HCT116 (cell line): Measurements from ENCODE around the gene GGPS1. TPM values are rescaled to one million over a fixed set of nuclear protein-coding genes. Genes with fewer than 3 reads are reported as not detected.

Experiments
- ATAC-seq: fragments of 200-7000 bp; cut with Tn5 transposase; 2 replicates; pipeline ENCODE4 v1.9.1; 2020; ENCODE audit warnings: mild to moderate bottlenecking, moderate library complexity
- BruUV-seq: library from RNA; stranded (reverse); fragments of 400-500 nt; replicated peaks from 2 replicates; lab custom pipeline; 2021; lab: Mats Ljungman, UMichigan
- CTCF ChIA-PET: fragments of 300-600 bp; sonication (Branson Sonifier 250); formaldehyde crosslinking; loops from one replicate; lab custom pipeline; 2021; ENCODE audit warnings: antibody characterized with exemption; lab: Charles Lee
- POLR2A ChIA-PET: fragments of 300-600, 350-600 bp; sonication (Branson Sonifier 250); formaldehyde crosslinking; loops from one replicate; lab custom pipeline; 2021; ENCODE audit warnings: antibody characterized with exemption; lab: Charles Lee
- RAD21 ChIA-PET, 2 experiments: fragments of 300-600 bp; sonication (Branson Sonifier 250); formaldehyde crosslinking; loops; one replicate each; lab custom pipeline; 2023; ENCODE audit warnings: low total read pairs in 2 of 2; ENCODE audit not compliant: uncharacterized antibody in 2 of 2, unreplicated experiment in 2 of 2, low non-redundant PET in 1 of 2; lab: Charles Lee
- DNase-seq: peaks from one replicate; pipeline ENCODE4 v3.0.0-alpha.2; 2010; ENCODE audit warnings: low read depth, low spot score
- H2AFZ ChIP-seq: fragments of 200-600 bp; shearing (Covaris generic), sonication (generic); 2 replicates; pipeline ENCODE4 v1.6.1; 2017; ENCODE audit warnings: low read depth, mixed run types, mixed read lengths, antibody characterized with exemption, low read length; ENCODE audit not compliant: poor library complexity, severe bottlenecking
- H3K27ac ChIP-seq: 2 replicates; pipeline ENCODE4 v1.5.1; 2012; ENCODE audit warnings: low read depth, low read length
- H3K27me3 ChIP-seq: fragments of 200-600 bp; sonication (generic); 2 replicates; pipeline ENCODE4 v1.6.1; 2016; ENCODE audit warnings: mixed run types, low read length, mixed read lengths; ENCODE audit not compliant: insufficient read depth
- H3K36me3 ChIP-seq, 2 experiments: fragments of 200-500 bp in 1 of 2; fragments of 200-600 bp in 1 of 2; sonication (Bioruptor generic) in 1 of 2; sonication (generic) in 1 of 2; 2 replicates each; pipeline versions ENCODE4 v1.5.1 to v1.6.1; 2014 to 2016; ENCODE audit warnings: low read length in 2 of 2, inconsistent platforms in 1 of 2, mixed read lengths in 1 of 2, mixed run types in 1 of 2; ENCODE audit not compliant: insufficient read depth in 2 of 2, control insufficient read depth in 1 of 2
- H3K4me1 ChIP-seq, 2 experiments: fragments of 200-600 bp in 1 of 2; sonication (generic) in 1 of 2; 2 replicates each; pipeline versions ENCODE4 v1.5.1 to v1.6.1; 2012 to 2017; ENCODE audit warnings: low read length in 2 of 2, inconsistent platforms in 1 of 2, mild to moderate bottlenecking in 1 of 2, mixed read lengths in 1 of 2, mixed run types in 1 of 2, moderate library complexity in 1 of 2; ENCODE audit not compliant: insufficient read depth in 2 of 2, control insufficient read depth in 1 of 2
- H3K4me2 ChIP-seq: fragments of 200-600 bp; sonication (generic); 2 replicates; pipeline ENCODE4 v1.6.1; 2017; ENCODE audit warnings: mixed run types, low read length, mixed read lengths
- H3K4me3 ChIP-seq, 2 experiments: fragments of 200-600 bp in 1 of 2; sonication (generic) in 1 of 2; replicated peaks in 1 of 2; 2 replicates each; pipeline ENCODE4 v1.5.1; 2011 to 2016; ENCODE audit warnings: low read length in 2 of 2, control low read depth in 1 of 2, low read depth in 1 of 2, mild to moderate bottlenecking in 1 of 2, mixed read lengths in 1 of 2, mixed run types in 1 of 2
- H3K79me2 ChIP-seq: fragments of 200-600 bp; sonication (generic); 2 replicates; pipeline ENCODE4 v1.6.1; 2017; ENCODE audit warnings: mild to moderate bottlenecking, mixed run types, low read length, moderate library complexity, mixed read lengths; ENCODE audit not compliant: insufficient read depth
- H3K9ac ChIP-seq: fragments of 200-600 bp; sonication (generic); 2 replicates; pipeline ENCODE4 v1.6.1; 2016; ENCODE audit warnings: low read length, mixed read lengths
- H3K9me2 ChIP-seq: fragments of 200-600 bp; sonication (generic), shearing (Covaris generic); 2 replicates; pipeline ENCODE4 v1.6.1; 2017; ENCODE audit warnings: mixed run types, mild to moderate bottlenecking, moderate library complexity; ENCODE audit not compliant: insufficient read depth
- H3K9me3 ChIP-seq, 2 experiments: fragments of 200-500 bp in 1 of 2; fragments of 200-600 bp in 1 of 2; sonication (Bioruptor generic) in 1 of 2; sonication (generic) in 1 of 2; 2 replicates each; pipeline ENCODE4 v1.6.1; 2014 to 2017; ENCODE audit warnings: low read length in 2 of 2, mixed read lengths in 2 of 2, inconsistent platforms in 1 of 2, low read depth in 1 of 2, mild to moderate bottlenecking in 1 of 2, mixed run types in 1 of 2, moderate library complexity in 1 of 2; ENCODE audit not compliant: control insufficient read depth in 1 of 2, insufficient read depth in 1 of 2
- H4K20me1 ChIP-seq: fragments of 200-600 bp; sonication (generic), shearing (Covaris generic); 2 replicates; pipeline ENCODE4 v1.6.1; 2017; ENCODE audit warnings: mixed run types, mild to moderate bottlenecking, moderate library complexity; ENCODE audit not compliant: insufficient read depth
- CBX3 ChIP-seq: IDR thresholded peaks from 2 replicates; pipeline ENCODE4 v1.6.1; 2012; ENCODE audit warnings: low read depth
- CEBPB ChIP-seq: IDR thresholded peaks from 2 replicates; pipeline ENCODE4 v1.6.1; 2012; ENCODE audit warnings: low read depth
- CTCF ChIP-seq, 3 experiments: fragments of 200-600 bp in 1 of 3; sonication (generic) in 1 of 3; IDR thresholded peaks in 2 of 3; conservative IDR thresholded peaks in 1 of 3; 2 replicates each; pipeline ENCODE4 v1.5.1; 2012 to 2017; ENCODE audit warnings: low read depth in 2 of 3, low read length in 2 of 3, antibody characterized with exemption in 1 of 3, borderline replicate concordance in 1 of 3, control low read depth in 1 of 3, mild to moderate bottlenecking in 1 of 3, mixed read lengths in 1 of 3, mixed run types in 1 of 3, moderate library complexity in 1 of 3; ENCODE audit not compliant: insufficient read depth in 1 of 3
- EGR1 ChIP-seq: IDR thresholded peaks from 2 replicates; pipeline ENCODE4 v1.6.1; 2012; ENCODE audit warnings: low read depth
- EZH2 ChIP-seq: fragments of 200-600 bp; sonication (generic); IDR thresholded peaks from 2 replicates; pipeline ENCODE4 v1.6.1; 2017; ENCODE audit warnings: antibody characterized with exemption, mixed run types
- EZH2phosphoT487 ChIP-seq: fragments of 200-600 bp; IDR thresholded peaks from 2 replicates; pipeline ENCODE4 v1.6.1; 2018; ENCODE audit warnings: antibody characterized with exemption, borderline replicate concordance
- FOSL1 ChIP-seq: IDR thresholded peaks from 2 replicates; pipeline ENCODE4 v1.6.1; 2012; ENCODE audit warnings: low read depth
- JUND ChIP-seq: IDR thresholded peaks from 2 replicates; pipeline ENCODE4 v1.6.1; 2012
- POLR2A ChIP-seq: IDR thresholded peaks from 2 replicates; pipeline ENCODE4 v1.7.0; 2011; ENCODE audit warnings: borderline replicate concordance; ENCODE audit not compliant: insufficient read depth, insufficient read length; ENCODE audit errors: extremely low read depth
- POLR2AphosphoS5 ChIP-seq: IDR thresholded peaks from 2 replicates; pipeline ENCODE4 v1.6.1; 2011; ENCODE audit warnings: mild to moderate bottlenecking, low read depth, low read length, moderate library complexity
- RAD21 ChIP-seq: IDR thresholded peaks from 2 replicates; pipeline ENCODE4 v1.6.1; 2012; ENCODE audit warnings: low read depth, mild to moderate bottlenecking
- SIN3A ChIP-seq: IDR thresholded peaks from 2 replicates; pipeline ENCODE4 v1.6.1; 2012; ENCODE audit warnings: low read depth
- SP1 ChIP-seq: IDR thresholded peaks from 2 replicates; pipeline ENCODE4 v1.6.1; 2012; ENCODE audit warnings: low read depth
- SRF ChIP-seq: IDR thresholded peaks from 2 replicates; pipeline ENCODE4 v1.6.1; 2012; ENCODE audit warnings: low read depth
- TCF7L2 ChIP-seq: IDR thresholded peaks from 2 replicates; pipeline ENCODE4 v1.7.0; 2011; ENCODE audit warnings: borderline replicate concordance, inconsistent platforms; ENCODE audit not compliant: insufficient read depth, insufficient read length; ENCODE audit errors: extremely low read depth
- YY1 ChIP-seq: IDR thresholded peaks from 2 replicates; pipeline ENCODE4 v1.6.1; 2011; ENCODE audit warnings: low read length, low read depth, moderate library complexity, mild to moderate bottlenecking; ENCODE audit not compliant: insufficient replicate concordance; ENCODE audit errors: extremely low read depth
- ZFX ChIP-seq: fragments of 450-650 bp; IDR thresholded peaks from 2 replicates; pipeline ENCODE4 v1.6.1; 2017
- ZNF274 ChIP-seq: fragments of 200-500 bp; sonication (Bioruptor generic); IDR thresholded peaks from 2 replicates; pipeline ENCODE4 v1.6.1; 2014; ENCODE audit warnings: mild to moderate bottlenecking, low read depth, low read length, inconsistent platforms
- intact Hi-C: fragments of 100-400 bp; cut with micrococcal nuclease; formaldehyde crosslinking; loops from 2 replicates; pipeline ENCODE4 v1.10.0; 2022
- total RNA-seq: library from RNA; stranded (reverse); gene quantifications from one replicate; pipeline ENCODE4 v1.2.1, GENCODE V29; 2021; ENCODE audit not compliant: unreplicated experiment
- TF ChIP-seq, protein P1 (sequence below): IDR thresholded peaks from 2 replicates; pipeline ENCODE4 v1.6.1; 2012
- TF ChIP-seq, protein P2 (sequence below): IDR thresholded peaks from 2 replicates; pipeline ENCODE4 v1.6.1; 2012; ENCODE audit warnings: low read depth

Gene GGPS1
- total RNA-seq, 1 experiment from 2014 or later: 30.6 TPM

GRCh38 chr1:235295902-235296350 lies 32.4 kb upstream of the GGPS1 start (continued):
- TF ChIP-seq EZH2phosphoT487: no peak

DNA sequence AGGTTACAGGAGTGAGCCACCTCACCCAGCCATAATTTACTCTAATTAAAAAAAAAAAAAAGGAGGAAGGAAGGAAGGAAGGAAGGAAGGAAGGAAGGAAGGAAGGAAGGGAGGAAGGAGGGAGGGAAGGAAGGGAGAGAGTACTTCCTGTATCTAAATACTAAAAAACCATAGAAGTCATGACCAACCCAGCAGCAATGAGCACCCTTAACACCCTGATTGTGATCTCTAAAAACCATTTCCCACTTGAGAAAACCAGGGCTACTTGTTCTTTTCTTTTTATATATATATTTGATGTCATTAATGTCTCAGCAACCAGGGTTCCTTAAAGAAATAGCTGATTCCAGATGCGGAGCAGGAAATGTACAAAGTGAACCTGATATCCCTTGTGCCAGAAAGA lies 31.6 kb upstream of the GGPS1 start:
- peaks cover 93% of the 10 kb centered on the region for H3K79me2 ChIP-seq
- peaks cover 23 to 28% of the 10 kb centered on the region in 2 experiments for H3K4me1 ChIP-seq
- no peaks in the 10 kb centered on the region for H3K27me3 ChIP-seq
- no peak for DNase-seq
- intact Hi-C loops: no loop called here
- H3K9ac ChIP-seq: no peak overlapping the region
- no peaks in the 10 kb centered on the region for H3K9me3 ChIP-seq
- no peak overlapping the region for H3K4me3 ChIP-seq
- POLR2A ChIA-PET: no interaction called here
- no TSS peak for BruUV-seq
- no peaks in the 10 kb centered on the region for H3K36me3 ChIP-seq
- H4K20me1 ChIP-seq: peaks cover 6% of the 10 kb centered on the region; the same call in 1 of the 2 replicates
- no peak overlapping the region for H2AFZ ChIP-seq
- no peak for TF ChIP-seq CBX3
- TF ChIP-seq SP1: no peak
- no peak for TF ChIP-seq POLR2AphosphoS5
- no peak for TF ChIP-seq YY1
- TF ChIP-seq ZFX: no peak
- TF ChIP-seq SIN3A: no peak
- TF ChIP-seq FOSL1: no peak
- no peak for TF ChIP-seq CEBPB
- TF ChIP-seq JUND: no peak
- TF ChIP-seq SRF: no peak
- TF ChIP-seq ZNF274: no peak
- TF ChIP-seq TCF7L2: no peak
- no peak for TF ChIP-seq EZH2
- no peak for TF ChIP-seq EGR1
- no peak for TF ChIP-seq RAD21
- TF ChIP-seq, protein P1, sequence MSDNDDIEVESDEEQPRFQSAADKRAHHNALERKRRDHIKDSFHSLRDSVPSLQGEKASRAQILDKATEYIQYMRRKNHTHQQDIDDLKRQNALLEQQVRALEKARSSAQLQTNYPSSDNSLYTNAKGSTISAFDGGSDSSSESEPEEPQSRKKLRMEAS: no peak
- TF ChIP-seq CTCF (IDR thresholded peaks at IDR 0.05 in 2 of 3, conservative IDR thresholded peaks at IDR 0.05 in 1 of 3; ENCODE audit: borderline replicate concordance in 1 of 3, insufficient read depth in 1 of 3, low read depth in 2 of 3, low read length in 2 of 3): no peak
- TF ChIP-seq, protein P2, sequence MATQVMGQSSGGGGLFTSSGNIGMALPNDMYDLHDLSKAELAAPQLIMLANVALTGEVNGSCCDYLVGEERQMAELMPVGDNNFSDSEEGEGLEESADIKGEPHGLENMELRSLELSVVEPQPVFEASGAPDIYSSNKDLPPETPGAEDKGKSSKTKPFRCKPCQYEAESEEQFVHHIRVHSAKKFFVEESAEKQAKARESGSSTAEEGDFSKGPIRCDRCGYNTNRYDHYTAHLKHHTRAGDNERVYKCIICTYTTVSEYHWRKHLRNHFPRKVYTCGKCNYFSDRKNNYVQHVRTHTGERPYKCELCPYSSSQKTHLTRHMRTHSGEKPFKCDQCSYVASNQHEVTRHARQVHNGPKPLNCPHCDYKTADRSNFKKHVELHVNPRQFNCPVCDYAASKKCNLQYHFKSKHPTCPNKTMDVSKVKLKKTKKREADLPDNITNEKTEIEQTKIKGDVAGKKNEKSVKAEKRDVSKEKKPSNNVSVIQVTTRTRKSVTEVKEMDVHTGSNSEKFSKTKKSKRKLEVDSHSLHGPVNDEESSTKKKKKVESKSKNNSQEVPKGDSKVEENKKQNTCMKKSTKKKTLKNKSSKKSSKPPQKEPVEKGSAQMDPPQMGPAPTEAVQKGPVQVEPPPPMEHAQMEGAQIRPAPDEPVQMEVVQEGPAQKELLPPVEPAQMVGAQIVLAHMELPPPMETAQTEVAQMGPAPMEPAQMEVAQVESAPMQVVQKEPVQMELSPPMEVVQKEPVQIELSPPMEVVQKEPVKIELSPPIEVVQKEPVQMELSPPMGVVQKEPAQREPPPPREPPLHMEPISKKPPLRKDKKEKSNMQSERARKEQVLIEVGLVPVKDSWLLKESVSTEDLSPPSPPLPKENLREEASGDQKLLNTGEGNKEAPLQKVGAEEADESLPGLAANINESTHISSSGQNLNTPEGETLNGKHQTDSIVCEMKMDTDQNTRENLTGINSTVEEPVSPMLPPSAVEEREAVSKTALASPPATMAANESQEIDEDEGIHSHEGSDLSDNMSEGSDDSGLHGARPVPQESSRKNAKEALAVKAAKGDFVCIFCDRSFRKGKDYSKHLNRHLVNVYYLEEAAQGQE: no peak
- no peak for TF ChIP-seq POLR2A
- no peak for ATAC-seq
- CTCF ChIA-PET: no interaction called here
- RAD21 ChIA-PET: no interaction called here
- no peak overlapping the region for H3K27ac ChIP-seq
- H3K4me2 ChIP-seq: peak overlapping the region; percentile 6; the same call in 1 of the 2 replicates
- H3K9me2 ChIP-seq: no peaks in the 10 kb centered on the region
